Measurements from ENCODE around the gene TRAPPC3L. TPM values are rescaled to one million over a fixed set of nuclear protein-coding genes. Genes with fewer than 3 reads are reported as not detected.
"Not testable (repeated sequence)": the region's sequence is repeated elsewhere in the genome, so short reads cannot be mapped to it uniquely, and the experiment has no call there.

Gene TRAPPC3L
- polyA plus RNA-seq, 3 donors: 0.20 to 0.50 (median 0.30) TPM

- no peak for DNase-seq (ENCODE audit: extremely low read depth in 1 of 11, low read depth in 9 of 11, low spot score in 4 of 11)
Observed at GRCh38 chr6:116528133-116528532, 17.4 kb downstream of the TRAPPC3L start.

- DNase-seq (ENCODE audit: extremely low read depth in 1 of 11, low read depth in 9 of 11, low spot score in 4 of 11): no peak
Observed at GRCh38 chr6:116524236-116524635, 21.2 kb downstream of the TRAPPC3L start.

GRCh38 chr6:116522896-116523295, 22.6 kb downstream of the TRAPPC3L start:
- DNase-seq (ENCODE audit: extremely low read depth in 1 of 11, low read depth in 9 of 11, low spot score in 4 of 11): no peak

- DNase-seq (ENCODE audit: extremely low read depth in 1 of 11, low read depth in 9 of 11, low spot score in 4 of 11): no peak
Observed at GRCh38 chr6:116518621-116519368, 26.7 kb downstream of the TRAPPC3L start.

- DNase-seq (ENCODE audit: extremely low read depth in 1 of 11, low read depth in 9 of 11, low spot score in 4 of 11): no peak
Observed at GRCh38 chr6:116515141-116515540, 30.3 kb downstream of the TRAPPC3L start.

- no peak for DNase-seq (ENCODE audit: extremely low read depth in 1 of 11, low read depth in 9 of 11, low spot score in 4 of 11)
Observed at GRCh38 chr6:116514111-116514510, 31.4 kb downstream of the TRAPPC3L start.

GRCh38 chr6:116513224-116513875, 32.1 kb downstream of the TRAPPC3L start:
- no peak for DNase-seq (ENCODE audit: extremely low read depth in 1 of 11, low read depth in 9 of 11, low spot score in 4 of 11)

- DNase-seq (ENCODE audit: extremely low read depth in 1 of 11, low read depth in 9 of 11, low spot score in 4 of 11): no peak
Observed at GRCh38 chr6:116512734-116513133, 32.8 kb downstream of the TRAPPC3L start.

GRCh38 chr6:116512111-116512559, 33.3 kb downstream of the TRAPPC3L start:
- DNase-seq (ENCODE audit: extremely low read depth in 1 of 11, low read depth in 9 of 11, low spot score in 4 of 11): no peak

- DNase-seq (ENCODE audit: extremely low read depth in 1 of 11, low read depth in 9 of 11, low spot score in 4 of 11): peak in 2 of 11 donors; percentile 12 to 40
Observed at GRCh38 chr6:116511424-116512110, 33.9 kb downstream of the TRAPPC3L start, which contains the start of gene CALHM5. Gene CALHM5 (plus strand): TSS chr6:116511639. CDS start chr6:116511697, 58 bp downstream.

GRCh38 chr6:116508527-116508926, 37.0 kb downstream of the TRAPPC3L start:
- DNase-seq (ENCODE audit: extremely low read depth in 1 of 11, low read depth in 9 of 11, low spot score in 4 of 11): no peak

GRCh38 chr6:116507324-116507723, 38.2 kb downstream of the TRAPPC3L start:
- no peak for DNase-seq (ENCODE audit: extremely low read depth in 1 of 11, low read depth in 9 of 11, low spot score in 4 of 11)

GRCh38 chr6:116500969-116501433, 44.5 kb downstream of the TRAPPC3L start:
- DNase-seq (ENCODE audit: extremely low read depth in 1 of 11, low read depth in 9 of 11, low spot score in 4 of 11): no peak

- no peak for DNase-seq (ENCODE audit: extremely low read depth in 1 of 11, low read depth in 9 of 11, low spot score in 4 of 11)
Observed at GRCh38 chr6:116497113-116497676, 48.3 kb downstream of the TRAPPC3L start.

GRCh38 chr6:116495161-116495560, 50.3 kb downstream of the TRAPPC3L start:
- DNase-seq (ENCODE audit: extremely low read depth in 1 of 11, low read depth in 9 of 11, low spot score in 4 of 11): not testable (repeated sequence)

- DNase-seq (ENCODE audit: extremely low read depth in 1 of 11, low read depth in 9 of 11, low spot score in 4 of 11): no peak
Observed at GRCh38 chr6:116492331-116493067, 53.0 kb downstream of the TRAPPC3L start.

- DNase-seq (ENCODE audit: extremely low read depth in 1 of 11, low read depth in 9 of 11, low spot score in 4 of 11): no peak
Observed at GRCh38 chr6:116491610-116492330, 53.7 kb downstream of the TRAPPC3L start.

GRCh38 chr6:116485559-116486184, 59.8 kb downstream of the TRAPPC3L start:
- no peak for DNase-seq (ENCODE audit: extremely low read depth in 1 of 11, low read depth in 9 of 11, low spot score in 4 of 11)
